GM21381 (cell line): Measurements from ENCODE around the gene DNAAF5.
"Not testable (repeated sequence)": the region's sequence is repeated elsewhere in the genome, so short reads cannot be mapped to it uniquely, and the experiment has no call there.

Experiments
- ATAC-seq: cut with Tn5 transposase; IDR thresholded peaks from one replicate; pipeline ENCODE4 v1.9.1; 2021; ENCODE audit warnings: mild to moderate bottlenecking, moderate library complexity; ENCODE audit not compliant: unreplicated experiment

DNAAF5 gene

GRCh38 chr7:745431-746154 lies 19.1 kb downstream of the DNAAF5 start:
- no peak for ATAC-seq

- no peak for ATAC-seq
These were observed 19.9 kb downstream of the DNAAF5 start for GRCh38 chr7:746155-747061.

DNA sequence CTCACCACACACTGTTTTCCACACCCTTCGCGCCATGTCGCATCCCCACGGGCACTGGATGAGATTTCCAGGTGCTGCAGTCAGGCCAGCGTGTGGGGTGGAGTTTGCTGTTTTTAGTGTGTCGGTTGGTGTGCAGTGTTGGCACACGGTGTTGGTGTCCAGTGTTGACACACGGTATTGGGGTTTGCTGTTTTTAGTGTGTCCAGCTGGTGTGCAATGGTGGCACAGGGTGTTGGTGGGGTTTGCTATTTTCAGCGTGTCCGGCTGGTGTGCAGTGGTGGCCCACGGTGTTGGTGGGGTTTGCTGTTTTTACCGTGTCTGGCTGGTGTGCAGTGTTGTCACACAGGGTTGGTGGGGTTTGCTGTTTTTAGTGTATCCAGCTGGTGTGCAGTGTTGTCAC lies 20.7 kb downstream of the DNAAF5 start:
- ATAC-seq = no peak

- ATAC-seq = no peak
These were observed 21.9 kb downstream of the DNAAF5 start for GRCh38 chr7:748446-748845.

GRCh38 chr7:749140-749551 lies 22.6 kb downstream of the DNAAF5 start:
- no peak for ATAC-seq

- ATAC-seq = no peak
These were observed 23.8 kb downstream of the DNAAF5 start for GRCh38 chr7:750111-750905.

- no peak for ATAC-seq
These were observed 25.3 kb downstream of the DNAAF5 start for GRCh38 chr7:751826-752225.

DNA sequence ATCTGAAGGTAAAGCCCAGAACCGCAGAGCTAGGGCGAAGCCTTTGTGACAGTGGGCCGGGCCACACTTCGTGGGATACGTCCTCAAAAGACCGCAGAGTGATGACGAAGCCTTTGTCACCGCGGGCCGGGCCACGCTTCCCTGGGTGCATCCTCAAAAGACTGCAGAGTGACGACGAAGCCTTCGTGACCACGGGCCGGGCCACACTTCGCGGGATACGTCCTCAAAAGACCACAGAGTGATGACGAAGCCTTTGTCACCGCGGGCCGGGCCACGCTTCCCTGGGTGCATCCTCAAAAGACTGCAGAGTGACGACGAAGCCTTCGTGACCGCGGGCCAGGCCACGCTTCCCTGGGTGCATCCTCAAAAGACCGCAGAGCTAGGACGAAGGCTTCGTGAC lies 25.8 kb downstream of the DNAAF5 start:
- ATAC-seq = not testable (repeated sequence)

DNA sequence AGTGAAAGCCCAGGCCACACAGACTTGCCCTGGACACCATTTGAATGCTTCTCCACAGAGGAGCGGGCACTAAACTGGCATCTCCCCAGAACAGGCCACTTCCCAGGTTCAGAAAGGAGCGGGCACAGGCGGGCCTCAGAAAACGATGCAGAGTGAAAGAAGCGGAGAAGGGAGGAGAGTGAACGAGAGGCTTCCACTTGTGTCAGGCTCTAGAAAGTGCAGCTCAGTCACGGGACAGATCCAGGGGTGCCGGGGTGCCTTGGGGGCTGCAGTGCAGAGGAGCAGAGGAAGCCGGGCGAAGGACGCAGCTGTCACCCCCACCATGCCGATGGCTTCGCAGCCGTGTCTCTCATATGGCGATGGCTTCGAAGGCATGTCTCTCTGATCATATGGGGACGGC lies 26.7 kb downstream of the DNAAF5 start:
- ATAC-seq = no peak

GRCh38 chr7:754531-755412 lies 28.3 kb downstream of the DNAAF5 start:
- no peak for ATAC-seq

GRCh38 chr7:755413-755805 lies 28.9 kb downstream of the DNAAF5 start:
- ATAC-seq = no peak

- ATAC-seq = no peak
These were observed 29.9 kb downstream of the DNAAF5 start for GRCh38 chr7:756231-756927.

GRCh38 chr7:756928-757560 lies 30.5 kb downstream of the DNAAF5 start:
- ATAC-seq = no peak

- ATAC-seq = no peak
These were observed 31.3 kb downstream of the DNAAF5 start for GRCh38 chr7:757741-758163.

GRCh38 chr7:759569-759968 lies 33.1 kb downstream of the DNAAF5 start:
- ATAC-seq = no peak

DNA sequence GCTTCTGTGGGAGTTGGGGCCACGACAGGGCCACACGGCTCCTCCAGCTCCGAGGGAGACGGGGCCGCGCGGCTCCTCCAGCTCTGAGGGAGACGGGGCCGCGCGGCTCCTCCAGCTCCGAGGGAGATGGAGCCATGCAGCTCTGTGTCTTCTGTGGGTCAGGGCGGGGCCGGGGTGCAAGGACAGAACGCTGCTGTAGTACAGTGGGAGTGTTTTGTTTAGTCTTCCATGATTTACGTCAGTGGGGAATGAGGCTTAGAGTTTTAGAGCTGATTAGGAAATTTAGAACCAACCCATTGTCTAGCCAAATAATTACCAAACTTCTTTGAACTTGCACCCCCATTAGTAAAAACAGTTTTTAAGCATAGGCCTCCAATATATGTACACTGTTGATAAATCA lies 33.5 kb downstream of the DNAAF5 start:
- no peak for ATAC-seq

- ATAC-seq = no peak
These were observed 34.6 kb downstream of the DNAAF5 start for GRCh38 chr7:761101-761500.

DNA sequence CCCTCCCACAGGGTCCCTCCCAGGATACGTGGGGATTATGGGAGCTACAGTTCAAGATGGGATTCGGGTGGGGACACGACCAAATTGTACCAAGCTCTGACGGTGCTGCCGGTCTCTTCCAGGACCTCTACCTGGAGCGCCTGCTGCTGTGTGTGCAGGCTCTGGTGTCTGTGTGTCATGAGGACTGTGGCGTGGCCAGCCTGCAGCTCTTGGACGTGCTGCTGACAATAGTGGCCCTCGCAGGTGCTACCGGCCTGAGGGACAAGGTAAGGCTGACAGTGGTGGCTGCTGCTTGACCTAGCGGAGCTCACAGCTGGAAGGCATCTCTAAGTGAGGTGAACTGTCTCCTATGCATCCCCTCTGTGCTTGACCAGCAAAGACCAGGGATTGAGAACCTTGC lies 35.1 kb downstream of the DNAAF5 start:
- ATAC-seq = no peak

- ATAC-seq = no peak
These were observed 36.4 kb downstream of the DNAAF5 start for GRCh38 chr7:762885-763284.
